Activated T-helper 1 cell treated with anti-CD3 and anti-CD28 coated beads, Interleukin-12 subunit alpha, Interleukin-12 subunit beta, Interleukin-2, Interleukin-4 antibody, amounts not matched to agents 30 ng/mL and 10 ng/mL and 1 ng/mL, durations not matched to agents 14 hours and 24 hours and 36 hours (primary cell): Measurements from ENCODE around the gene SLC38A7. TPM values are rescaled to one million over a fixed set of nuclear protein-coding genes. Genes with fewer than 3 reads are reported as not detected.

ENCODE experiments used
- DNase-seq: peaks from one replicate; pipeline ENCODE4 v3.0.0; 2021; ENCODE audit warnings: low spot score
- H3K27ac Mint-ChIP-seq: one replicate; pipeline ENCODE4 v1.8.0; 2021; ENCODE audit warnings: mild to moderate bottlenecking, mixed read lengths
- H3K27me3 Mint-ChIP-seq: one replicate; pipeline ENCODE4 v1.8.0; 2022; ENCODE audit warnings: mild to moderate bottlenecking, moderate library complexity, mixed read lengths; ENCODE audit not compliant: insufficient read depth
- H3K36me3 Mint-ChIP-seq: one replicate; pipeline ENCODE4 v1.8.0; 2021; ENCODE audit warnings: low read depth, mixed read lengths
- H3K4me1 Mint-ChIP-seq: one replicate; pipeline ENCODE4 v1.8.0; 2021; ENCODE audit warnings: low read depth, mixed read lengths
- H3K4me3 Mint-ChIP-seq: one replicate; pipeline ENCODE4 v1.8.0; 2021; ENCODE audit warnings: mild to moderate bottlenecking, moderate library complexity, mixed read lengths
- H3K9me3 Mint-ChIP-seq: one replicate; pipeline ENCODE4 v1.8.0; 2021; ENCODE audit warnings: mixed read lengths
- intact Hi-C: fragments of 100-400 bp; cut with micrococcal nuclease; formaldehyde crosslinking; loops from one replicate; pipeline ENCODE4 v1.15.1; 2024
- total RNA-seq: library from RNA; stranded (reverse); gene quantifications from 2 replicates; pipeline ENCODE4 v1.2.3, GENCODE V29; 2022

Gene SLC38A7
- total RNA-seq, 1 donor from 2014 or later = 9.3 TPM

- Mint-ChIP-seq H3K4me1 (peaks cover 20% of the 10 kb centered on the region), H3K27me3 (no peaks in the 10 kb centered on the region), H3K27ac (peak overlapping the region; percentile 8), H3K4me3 (no peak overlapping the region), H3K36me3 (peaks cover 26% of the 10 kb centered on the region), H3K9me3 (no peaks in the 10 kb centered on the region)
- intact Hi-C loops = no loop called here
- no peak for DNase-seq
Observed at GRCh38 chr16:58615280-58615679, 69.3 kb downstream of the SLC38A7 start.

Other genes with a start within 250 kb of the SLC38A7 start
- gene NDRG4, start 184.6 kb downstream of the SLC38A7 start, total RNA-seq = 1.5 and 1.7 TPM in 2 replicates
- 32.1 and 34.9 TPM in 2 replicates for gene SETD6, start 169.3 kb downstream of the SLC38A7 start, total RNA-seq
- gene CNOT1, start 54.9 kb downstream of the SLC38A7 start, total RNA-seq = 270 and 272 TPM in 2 replicates
- 135 and 137 TPM in 2 replicates for gene GOT2, start 49.5 kb upstream of the SLC38A7 start, total RNA-seq